ENCODE data around the gene NCKAP5. TPM values are rescaled to one million over a fixed set of nuclear protein-coding genes. Genes with fewer than 3 reads are reported as not detected.

NCKAP5 gene
- total RNA-seq, 3 donors from 2014 or later: 1.9 to 6.3 (median 2.3) TPM

- Histone ChIP-seq H3K36me3 (ENCODE audit: low read depth) (no peaks in the 10 kb centered on the region), H3K4me3 (no peak overlapping the region), H3K9me3 (no peaks in the 10 kb centered on the region), H3K4me1 (ENCODE audit: low read depth) (no peaks in the 10 kb centered on the region)
- intact Hi-C loops (cut with DNase I, micrococcal nuclease): no loop called here
- peak; percentile 99 for ATAC-seq
- peak in 2 of 3 donors; percentile 45 to 66 for DNase-seq
- no peak for TF ChIP-seq CTCF (IDR thresholded peaks at IDR 0.05)
Observed at GRCh38 chr2:133421516-133422324, 146.5 kb downstream of the NCKAP5 start.

DNA sequence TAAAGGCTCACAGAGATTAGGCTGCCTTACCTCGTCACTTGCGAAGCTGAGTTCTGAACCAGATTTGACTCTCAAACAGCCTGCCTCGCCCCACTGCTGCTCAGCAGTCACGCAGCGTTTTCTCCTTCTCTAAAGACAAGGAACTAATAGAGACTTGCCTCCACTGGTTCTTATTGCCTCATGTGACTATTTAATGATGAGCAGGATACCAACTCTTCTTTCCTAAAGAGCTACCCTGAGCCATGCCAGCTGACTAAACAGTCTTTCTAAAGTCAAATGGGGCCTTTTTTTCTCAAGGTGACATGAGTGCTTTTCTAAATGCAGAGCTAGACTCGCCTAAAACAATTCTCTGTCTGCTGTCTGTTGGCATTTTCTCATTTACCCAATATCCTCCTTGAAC is 147.5 kb downstream of the NCKAP5 start:
- H3K9me3 ChIP-seq: no peaks in the 10 kb centered on the region
- intact Hi-C loops (cut with DNase I, micrococcal nuclease): no loop called here
- no peak for ATAC-seq
- TF ChIP-seq CTCF (IDR thresholded peaks at IDR 0.05): no peak
- DNase-seq: peak in 2 of 3 donors; percentile 20 to 47
- H3K4me1 ChIP-seq (ENCODE audit: low read depth): no peaks in the 10 kb centered on the region
- no peak overlapping the region for H3K4me3 ChIP-seq
- no peaks in the 10 kb centered on the region for H3K36me3 ChIP-seq (ENCODE audit: low read depth)

DNA sequence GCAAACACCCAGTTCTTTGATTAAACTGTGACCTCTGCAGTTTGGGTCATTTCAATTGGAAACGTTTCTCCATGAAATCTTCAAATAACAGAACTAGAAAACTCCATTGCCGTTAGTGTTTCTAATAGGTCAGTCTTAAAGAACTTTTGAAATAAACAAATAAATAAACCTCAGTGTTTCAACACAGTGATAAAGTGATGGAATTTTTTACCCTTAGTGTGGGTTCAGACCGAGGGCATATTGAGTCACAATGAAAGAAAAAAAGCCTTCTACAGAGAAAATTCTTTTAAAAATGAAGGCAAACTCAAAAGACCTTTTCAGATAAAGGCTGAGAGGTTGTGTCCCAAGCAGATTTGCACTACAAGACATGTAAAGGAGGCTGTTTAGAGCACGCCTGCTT is 149.6 kb downstream of the NCKAP5 start:
- Histone ChIP-seq H3K4me3 (no peak overlapping the region), H3K36me3 (ENCODE audit: low read depth) (no peaks in the 10 kb centered on the region), H3K4me1 (ENCODE audit: low read depth) (no peaks in the 10 kb centered on the region), H3K9me3 (no peaks in the 10 kb centered on the region)
- TF ChIP-seq CTCF (IDR thresholded peaks at IDR 0.05): no peak
- intact Hi-C loops (cut with DNase I, micrococcal nuclease): no loop called here
- ATAC-seq (no peak), DNase-seq (no peak)

DNA sequence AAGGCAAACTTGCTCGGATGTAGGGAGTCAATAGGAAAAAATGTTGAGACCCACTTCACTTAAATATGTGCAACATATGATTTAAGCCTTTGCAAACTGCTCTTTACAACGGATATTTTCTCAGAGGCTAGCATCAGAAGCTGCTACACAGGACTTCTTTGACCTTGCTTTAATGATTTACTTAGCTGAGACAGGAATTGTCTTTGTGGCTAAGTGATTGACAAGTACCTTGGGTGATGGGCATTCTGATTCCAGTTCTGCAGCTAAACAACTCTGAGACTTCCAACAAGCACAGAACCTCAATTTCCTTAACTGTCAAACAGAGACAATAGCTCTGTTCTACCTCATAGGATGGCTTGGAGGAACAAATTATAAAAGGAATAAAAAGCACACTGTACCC is 150.2 kb downstream of the NCKAP5 start:
- DNase-seq (no peak), ATAC-seq (no peak)
- no peak for TF ChIP-seq CTCF (IDR thresholded peaks at IDR 0.05)
- intact Hi-C loops (cut with DNase I, micrococcal nuclease): no loop called here
- H3K9me3 ChIP-seq: no peaks in the 10 kb centered on the region
- H3K4me1 ChIP-seq (ENCODE audit: low read depth): no peaks in the 10 kb centered on the region
- H3K36me3 ChIP-seq (ENCODE audit: low read depth): no peaks in the 10 kb centered on the region
- no peak overlapping the region for H3K4me3 ChIP-seq

- intact Hi-C loops (cut with DNase I, micrococcal nuclease): no loop called here
- no peak for TF ChIP-seq CTCF (IDR thresholded peaks at IDR 0.05)
- no peaks in the 10 kb centered on the region for H3K9me3 ChIP-seq
- H3K4me3 ChIP-seq: no peak overlapping the region
- H3K36me3 ChIP-seq (ENCODE audit: low read depth): no peaks in the 10 kb centered on the region
- ATAC-seq: no peak
- DNase-seq: no peak
- no peaks in the 10 kb centered on the region for H3K4me1 ChIP-seq (ENCODE audit: low read depth)
Observed at GRCh38 chr2:133417415-133417814, 150.8 kb downstream of the NCKAP5 start.
